Astrocyte of the spinal cord (primary cell): ENCODE results near the gene MRI1.
"Not testable (repeated sequence)": the region's sequence is repeated elsewhere in the genome, so short reads cannot be mapped to it uniquely, and the experiment has no call there.

Source experiments
- DNase-seq: peaks from one replicate; pipeline ENCODE4 v3.0.0; 2011; ENCODE audit warnings: low read depth, low spot score
- H3K4me3 ChIP-seq: 2 replicates; pipeline ENCODE4 v1.5.1; 2011; ENCODE audit warnings: low read depth, mild to moderate bottlenecking, low read length, moderate library complexity
- CTCF ChIP-seq: IDR thresholded peaks from 2 replicates; pipeline ENCODE4 v1.5.1; 2012; ENCODE audit warnings: low read depth, mild to moderate bottlenecking, low read length, inconsistent platforms
- in situ Hi-C: cut with HindIII; loops from 2 replicates; pipeline ENCODE4 v1.10.0; 2017; ENCODE audit warnings: low sequenced_read_pairs

Gene MRI1

GRCh38 chr19:13788991-13789390 is 24.7 kb downstream of the MRI1 start:
- peak; percentile 61 for DNase-seq
- TF ChIP-seq CTCF: no peak
- in situ Hi-C loops: no loop called here
- no peak overlapping the region for H3K4me3 ChIP-seq

GRCh38 chr19:13790354-13790753 is 26.0 kb downstream of the MRI1 start:
- DNase-seq: no peak
- no peak for TF ChIP-seq CTCF
- in situ Hi-C loops: no loop called here
- no peak overlapping the region for H3K4me3 ChIP-seq

- DNase-seq, in situ Hi-C loops, H3K4me3 ChIP-seq: not testable (repeated sequence)
Measured at GRCh38 chr19:13793317-13793716, 29.0 kb downstream of the MRI1 start.

GRCh38 chr19:13794398-13794756 is 30.1 kb downstream of the MRI1 start:
- peak overlapping the region; percentile 78 for H3K4me3 ChIP-seq
- TF ChIP-seq CTCF: no peak
- in situ Hi-C loops: no loop called here
- peak; percentile 92 for DNase-seq

- peak; percentile 100 for DNase-seq
- no peak for TF ChIP-seq CTCF
- in situ Hi-C loops: no loop called here
Measured at GRCh38 chr19:13794757-13795589, 30.7 kb downstream of the MRI1 start, which contains the start of gene ZSWIM4. ZSWIM4 (plus strand) TSS chr19:13795443; CDS start chr19:13795649, 206 bp downstream.

GRCh38 chr19:13795595-13796300 is 31.4 kb downstream of the MRI1 start:
- peak overlapping the region; percentile 73 for H3K4me3 ChIP-seq
- no peak for DNase-seq
- TF ChIP-seq CTCF: no peak
- in situ Hi-C loops: no loop called here

More at GRCh38 chr19:13794757-13795589, 30.7 kb downstream of the MRI1 start, which contains the start of gene ZSWIM4:
- H3K4me3 ChIP-seq: peak within 1 kb of the TSS; percentile 78
